ENCODE results near the gene AMD1. TPM values are rescaled to one million over a fixed set of nuclear protein-coding genes. Genes with fewer than 3 reads are reported as not detected.

Gene AMD1
- total and polyA plus RNA-seq, 9 of the 15 experiments (the other 6 are each of a cell fraction or from before 2014, with no cell fraction given), result 60.0 to 151 (median 85.6) TPM

DNA sequence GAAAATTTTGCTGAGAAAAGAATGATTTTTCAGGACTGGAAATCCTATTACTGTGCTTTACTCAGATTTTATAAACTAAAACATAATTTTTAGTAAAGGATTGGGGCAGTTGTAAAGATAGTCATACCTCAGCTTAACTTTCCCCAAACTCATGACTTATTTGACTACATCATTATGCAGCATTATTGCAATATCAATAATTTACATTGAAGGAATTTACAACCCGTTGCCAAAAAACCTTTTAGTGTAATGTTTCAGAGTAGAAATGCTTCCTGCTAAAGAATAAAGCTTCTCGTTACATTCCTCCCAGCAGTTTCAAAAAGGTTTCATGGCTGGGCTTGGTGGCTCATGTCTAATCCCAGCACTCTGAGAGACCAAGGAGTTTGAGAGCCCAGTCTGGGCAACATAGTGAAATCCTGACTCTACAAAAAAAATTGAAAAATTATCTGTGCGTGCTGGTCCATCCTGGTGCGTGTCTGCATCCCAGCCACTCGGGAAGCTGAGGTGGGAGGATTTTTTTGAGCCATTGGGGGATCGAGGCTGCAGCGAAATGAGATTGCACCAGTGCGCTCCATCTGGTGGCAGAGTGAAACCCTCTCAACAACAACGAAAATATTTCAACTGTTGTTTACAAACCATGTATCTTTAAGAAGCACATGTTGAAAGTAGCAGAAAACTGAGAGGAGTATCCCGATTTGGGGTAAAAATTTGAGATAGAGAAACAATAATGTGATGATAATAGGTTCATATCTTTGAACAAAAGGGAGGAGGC, 4.4 kb downstream of the AMD1 start (continued):
- TF ChIP-seq, protein P1, sequence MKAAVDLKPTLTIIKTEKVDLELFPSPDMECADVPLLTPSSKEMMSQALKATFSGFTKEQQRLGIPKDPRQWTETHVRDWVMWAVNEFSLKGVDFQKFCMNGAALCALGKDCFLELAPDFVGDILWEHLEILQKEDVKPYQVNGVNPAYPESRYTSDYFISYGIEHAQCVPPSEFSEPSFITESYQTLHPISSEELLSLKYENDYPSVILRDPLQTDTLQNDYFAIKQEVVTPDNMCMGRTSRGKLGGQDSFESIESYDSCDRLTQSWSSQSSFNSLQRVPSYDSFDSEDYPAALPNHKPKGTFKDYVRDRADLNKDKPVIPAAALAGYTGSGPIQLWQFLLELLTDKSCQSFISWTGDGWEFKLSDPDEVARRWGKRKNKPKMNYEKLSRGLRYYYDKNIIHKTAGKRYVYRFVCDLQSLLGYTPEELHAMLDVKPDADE (conservative IDR thresholded peaks at IDR 0.05; ENCODE audit: control insufficient read depth, low read depth, low read length), result no peak
- TF ChIP-seq, protein P2, sequence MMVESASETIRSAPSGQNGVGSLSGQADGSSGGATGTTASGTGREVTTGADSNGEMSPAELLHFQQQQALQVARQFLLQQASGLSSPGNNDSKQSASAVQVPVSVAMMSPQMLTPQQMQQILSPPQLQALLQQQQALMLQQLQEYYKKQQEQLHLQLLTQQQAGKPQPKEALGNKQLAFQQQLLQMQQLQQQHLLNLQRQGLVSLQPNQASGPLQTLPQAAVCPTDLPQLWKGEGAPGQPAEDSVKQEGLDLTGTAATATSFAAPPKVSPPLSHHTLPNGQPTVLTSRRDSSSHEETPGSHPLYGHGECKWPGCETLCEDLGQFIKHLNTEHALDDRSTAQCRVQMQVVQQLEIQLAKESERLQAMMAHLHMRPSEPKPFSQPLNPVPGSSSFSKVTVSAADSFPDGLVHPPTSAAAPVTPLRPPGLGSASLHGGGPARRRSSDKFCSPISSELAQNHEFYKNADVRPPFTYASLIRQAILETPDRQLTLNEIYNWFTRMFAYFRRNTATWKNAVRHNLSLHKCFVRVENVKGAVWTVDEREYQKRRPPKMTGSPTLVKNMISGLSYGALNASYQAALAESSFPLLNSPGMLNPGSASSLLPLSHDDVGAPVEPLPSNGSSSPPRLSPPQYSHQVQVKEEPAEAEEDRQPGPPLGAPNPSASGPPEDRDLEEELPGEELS (CRISPR knock-in tag; IDR thresholded peaks at IDR 0.05; ENCODE audit: borderline replicate concordance), result no peak
- TF ChIP-seq CREB1 (IDR thresholded peaks at IDR 0.05) (no peak), CREB1 (CRISPR knock-in tag; IDR thresholded peaks at IDR 0.05) (no peak), RHOXF2B (CRISPR knock-in tag; conservative IDR thresholded peaks at IDR 0.05) (no peak), ZNF23 (CRISPR knock-in tag; IDR thresholded peaks at IDR 0.05) (no peak), ZNF316 (IDR thresholded peaks at IDR 0.05) (no peak), TOE1 (IDR thresholded peaks at IDR 0.05; ENCODE audit: borderline replicate concordance) (no peak), TOE1 (CRISPR knock-in tag; IDR thresholded peaks at IDR 0.05; ENCODE audit: borderline replicate concordance, low read depth) (no peak), NFE2 (IDR thresholded peaks at IDR 0.05; ENCODE audit: low read depth) (no peak), MYC (IDR thresholded peaks at IDR 0.05; ENCODE audit: low read depth, low read length) (0 out of 2 replicates have a peak, but pooled peaks have one; percentile 35), MYC (CRISPR knock-in tag; IDR thresholded peaks at IDR 0.05; ENCODE audit: borderline replicate concordance, low read depth) (no peak), MYNN (IDR thresholded peaks at IDR 0.05) (no peak), MYNN (CRISPR knock-in tag; IDR thresholded peaks at IDR 0.05) (no peak), ZNF121 (CRISPR knock-in tag; conservative IDR thresholded peaks at IDR 0.05) (no peak), FOXA3 (CRISPR knock-in tag; conservative IDR thresholded peaks at IDR 0.05 in 1 of 2, IDR thresholded peaks at IDR 0.05 in 1 of 2) (peak; percentile 51 to 85; a peak in 3 of 4 replicates), JUND (IDR thresholded peaks at IDR 0.05; ENCODE audit: borderline replicate concordance, low read depth, low read length) (no peak), JUND (tag; IDR thresholded peaks at IDR 0.05; ENCODE audit: borderline replicate concordance, low read depth, low read length) (peak; percentile 13; the same call in 1 of the 3 replicates)
- TF ChIP-seq, protein P3, sequence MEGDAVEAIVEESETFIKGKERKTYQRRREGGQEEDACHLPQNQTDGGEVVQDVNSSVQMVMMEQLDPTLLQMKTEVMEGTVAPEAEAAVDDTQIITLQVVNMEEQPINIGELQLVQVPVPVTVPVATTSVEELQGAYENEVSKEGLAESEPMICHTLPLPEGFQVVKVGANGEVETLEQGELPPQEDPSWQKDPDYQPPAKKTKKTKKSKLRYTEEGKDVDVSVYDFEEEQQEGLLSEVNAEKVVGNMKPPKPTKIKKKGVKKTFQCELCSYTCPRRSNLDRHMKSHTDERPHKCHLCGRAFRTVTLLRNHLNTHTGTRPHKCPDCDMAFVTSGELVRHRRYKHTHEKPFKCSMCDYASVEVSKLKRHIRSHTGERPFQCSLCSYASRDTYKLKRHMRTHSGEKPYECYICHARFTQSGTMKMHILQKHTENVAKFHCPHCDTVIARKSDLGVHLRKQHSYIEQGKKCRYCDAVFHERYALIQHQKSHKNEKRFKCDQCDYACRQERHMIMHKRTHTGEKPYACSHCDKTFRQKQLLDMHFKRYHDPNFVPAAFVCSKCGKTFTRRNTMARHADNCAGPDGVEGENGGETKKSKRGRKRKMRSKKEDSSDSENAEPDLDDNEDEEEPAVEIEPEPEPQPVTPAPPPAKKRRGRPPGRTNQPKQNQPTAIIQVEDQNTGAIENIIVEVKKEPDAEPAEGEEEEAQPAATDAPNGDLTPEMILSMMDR (IDR thresholded peaks at IDR 0.05 in 2 of 3, conservative IDR thresholded peaks at IDR 0.05 in 1 of 3; ENCODE audit: insufficient read depth in 2 of 3, low read depth in 1 of 3, low read length in 3 of 3), result peak; percentile 42 to 78 (median 70)
- TF ChIP-seq, protein P4, sequence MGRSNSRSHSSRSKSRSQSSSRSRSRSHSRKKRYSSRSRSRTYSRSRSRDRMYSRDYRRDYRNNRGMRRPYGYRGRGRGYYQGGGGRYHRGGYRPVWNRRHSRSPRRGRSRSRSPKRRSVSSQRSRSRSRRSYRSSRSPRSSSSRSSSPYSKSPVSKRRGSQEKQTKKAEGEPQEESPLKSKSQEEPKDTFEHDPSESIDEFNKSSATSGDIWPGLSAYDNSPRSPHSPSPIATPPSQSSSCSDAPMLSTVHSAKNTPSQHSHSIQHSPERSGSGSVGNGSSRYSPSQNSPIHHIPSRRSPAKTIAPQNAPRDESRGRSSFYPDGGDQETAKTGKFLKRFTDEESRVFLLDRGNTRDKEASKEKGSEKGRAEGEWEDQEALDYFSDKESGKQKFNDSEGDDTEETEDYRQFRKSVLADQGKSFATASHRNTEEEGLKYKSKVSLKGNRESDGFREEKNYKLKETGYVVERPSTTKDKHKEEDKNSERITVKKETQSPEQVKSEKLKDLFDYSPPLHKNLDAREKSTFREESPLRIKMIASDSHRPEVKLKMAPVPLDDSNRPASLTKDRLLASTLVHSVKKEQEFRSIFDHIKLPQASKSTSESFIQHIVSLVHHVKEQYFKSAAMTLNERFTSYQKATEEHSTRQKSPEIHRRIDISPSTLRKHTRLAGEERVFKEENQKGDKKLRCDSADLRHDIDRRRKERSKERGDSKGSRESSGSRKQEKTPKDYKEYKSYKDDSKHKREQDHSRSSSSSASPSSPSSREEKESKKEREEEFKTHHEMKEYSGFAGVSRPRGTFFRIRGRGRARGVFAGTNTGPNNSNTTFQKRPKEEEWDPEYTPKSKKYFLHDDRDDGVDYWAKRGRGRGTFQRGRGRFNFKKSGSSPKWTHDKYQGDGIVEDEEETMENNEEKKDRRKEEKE (IDR thresholded peaks at IDR 0.05; ENCODE audit: borderline replicate concordance in 1 of 2, control insufficient read depth in 1 of 2, low read depth in 2 of 2, low read length in 1 of 2), result 0 out of 4 replicates have a peak, but pooled peaks of 1 of the 2 experiments have one; percentile 19
